WTC11 (cell line): ENCODE data around the gene METTL18. TPM values are rescaled to one million over a fixed set of nuclear protein-coding genes. Genes with fewer than 3 reads are reported as not detected.
A peak's percentile ranks its signal among the peaks of the same experiment; 100 is the strongest.

Experiments used
- ATAC-seq: fragments of 200-7000 bp; cut with Tn5 transposase; 2 replicates; pipeline ENCODE4 v1.10.0; 2021; ENCODE audit warnings: mild to moderate bottlenecking, moderate library complexity
- CTCF ChIA-PET: fragments of 300-600 bp; sonication (Branson Sonifier 250); formaldehyde crosslinking; loops from one replicate; lab custom pipeline; 2021; ENCODE audit warnings: antibody characterized with exemption; lab: Charles Lee
- POLR2A ChIA-PET: fragments of 350-600 bp; sonication (Branson Sonifier 250); formaldehyde crosslinking; loops from one replicate; lab custom pipeline; 2021; ENCODE audit warnings: antibody characterized with exemption; lab: Charles Lee
- DNase-seq: peaks from one replicate; pipeline ENCODE4 v3.0.0; 2021; ENCODE audit warnings: low spot score
- H3K27ac Mint-ChIP-seq: 2 replicates; pipeline ENCODE4 v1.8.0; 2021; ENCODE audit warnings: mixed read lengths
- H3K27me3 Mint-ChIP-seq: 2 replicates; pipeline ENCODE4 v1.8.0; 2021; ENCODE audit warnings: low read depth, mild to moderate bottlenecking, moderate library complexity, mixed read lengths
- H3K36me3 Mint-ChIP-seq: 2 replicates; pipeline ENCODE4 v1.8.0; 2021; ENCODE audit warnings: mixed read lengths
- H3K4me1 Mint-ChIP-seq: 2 replicates; pipeline ENCODE4 v1.8.0; 2022; ENCODE audit warnings: mixed read lengths
- H3K4me3 Mint-ChIP-seq: 2 replicates; pipeline ENCODE4 v1.8.0; 2021; ENCODE audit warnings: mild to moderate bottlenecking, moderate library complexity, mixed read lengths
- H3K9me3 Mint-ChIP-seq: 2 replicates; pipeline ENCODE4 v1.8.0; 2021; ENCODE audit warnings: mixed read lengths
- ATF1 ChIP-seq: sonication (generic); formaldehyde crosslinking; IDR thresholded peaks from 2 replicates; pipeline ENCODE4 v1.8.1; 2023; ENCODE audit warnings: mild to moderate bottlenecking, moderate library complexity, missing genetic modification reagents
- CREM ChIP-seq: sonication (generic); formaldehyde crosslinking; IDR thresholded peaks from 2 replicates; pipeline ENCODE4 v1.8.1; 2022; ENCODE audit warnings: mild to moderate bottlenecking, missing genetic modification reagents, moderate library complexity
- FOXP1 ChIP-seq: sonication (generic); formaldehyde crosslinking; IDR thresholded peaks from 2 replicates; pipeline ENCODE4 v1.8.0; 2022; ENCODE audit warnings: missing genetic modification reagents, mild to moderate bottlenecking, moderate library complexity, borderline replicate concordance
- HMGA2 ChIP-seq: fragments of 250-450 bp; sonication (Bioruptor Pico); IDR thresholded peaks from 2 replicates; pipeline ENCODE4 v1.4.0; 2021; ENCODE audit warnings: mild to moderate bottlenecking, moderate library complexity
- JUN ChIP-seq: sonication (generic); formaldehyde crosslinking; IDR thresholded peaks from 2 replicates; pipeline ENCODE4 v1.8.0; 2023; ENCODE audit warnings: mild to moderate bottlenecking, missing genetic modification reagents
- NFATC4 ChIP-seq: fragments of 250-450 bp; sonication (Bioruptor Pico); IDR thresholded peaks from 2 replicates; pipeline ENCODE4 v1.9.0; 2021; ENCODE audit warnings: mild to moderate bottlenecking
- NR1H2 ChIP-seq: sonication (generic); formaldehyde crosslinking; IDR thresholded peaks from 2 replicates; pipeline ENCODE4 v1.9.0; 2021; ENCODE audit warnings: mild to moderate bottlenecking, moderate library complexity, missing genetic modification reagents
- NR2C2 ChIP-seq: sonication (generic); formaldehyde crosslinking; IDR thresholded peaks from 2 replicates; pipeline ENCODE4 v1.8.0; 2022; ENCODE audit warnings: mild to moderate bottlenecking, missing genetic modification reagents
- TEAD1 ChIP-seq: sonication (generic); formaldehyde crosslinking; IDR thresholded peaks from 2 replicates; pipeline ENCODE4 v1.8.0; 2022; ENCODE audit warnings: mild to moderate bottlenecking, missing genetic modification reagents
- ZNF121 ChIP-seq: sonication (generic); formaldehyde crosslinking; IDR thresholded peaks from 2 replicates; pipeline ENCODE4 v1.8.0; 2023; ENCODE audit warnings: missing genetic modification reagents
- ZNF138 ChIP-seq: sonication (generic); formaldehyde crosslinking; conservative IDR thresholded peaks from 2 replicates; pipeline ENCODE4 v1.8.1; 2022; ENCODE audit warnings: mild to moderate bottlenecking, moderate library complexity, missing genetic modification reagents
- ZNF416 ChIP-seq: fragments of 250-450 bp; sonication (Bioruptor Pico); IDR thresholded peaks from 2 replicates; pipeline ENCODE4 v1.9.0; 2021; ENCODE audit warnings: mild to moderate bottlenecking, inconsistent platforms
- ZNF671 ChIP-seq: fragments of 250-450 bp; sonication (Bioruptor Pico); IDR thresholded peaks from 2 replicates; pipeline ENCODE4 v1.8.0; 2021; ENCODE audit warnings: mild to moderate bottlenecking
- total RNA-seq: library from RNA; stranded (reverse); gene quantifications from 3 replicates; pipeline ENCODE4 v1.2.3, GENCODE V29; 2021
- TF ChIP-seq, protein P1 (sequence below): sonication (generic); formaldehyde crosslinking; conservative IDR thresholded peaks from 2 replicates; pipeline ENCODE4 v1.8.1; 2023; ENCODE audit warnings: mild to moderate bottlenecking, low read depth, missing genetic modification reagents, moderate library complexity
- TF ChIP-seq, protein P2 (sequence below): fragments of 250-450 bp; sonication (Bioruptor Pico); IDR thresholded peaks from 2 replicates; pipeline ENCODE4 v1.9.0; 2021; ENCODE audit warnings: mild to moderate bottlenecking, borderline replicate concordance
- TF ChIP-seq, protein P3 (sequence below): sonication (generic); formaldehyde crosslinking; IDR thresholded peaks from 2 replicates; pipeline ENCODE4 v1.8.1; 2023; ENCODE audit warnings: mild to moderate bottlenecking, missing genetic modification reagents

METTL18 gene
- total RNA-seq, 1 experiment from 2014 or later, result 7.7 TPM

DNA sequence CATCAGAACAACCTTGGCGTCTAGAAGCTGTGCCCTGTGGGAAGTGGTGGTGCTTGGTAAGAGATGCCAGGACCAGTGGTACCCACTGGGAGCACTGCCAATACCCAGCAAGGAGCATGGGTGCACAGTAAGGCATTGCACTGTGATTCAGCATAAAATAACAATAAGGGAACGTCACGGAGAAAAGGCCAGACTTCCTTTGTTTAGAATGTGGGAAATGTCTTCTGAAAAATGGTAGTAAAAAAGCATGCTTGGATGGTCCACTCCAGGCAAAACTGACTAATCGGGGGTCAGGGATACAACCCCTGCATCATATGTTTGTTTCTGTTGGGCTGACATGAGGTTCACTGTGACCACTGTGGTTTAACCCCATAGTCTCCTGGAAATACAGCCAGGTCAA, 14.7 kb downstream of the METTL18 start:
- CTCF ChIA-PET, result no interaction called here
- TF ChIP-seq CREM (CRISPR knock-in tag) (no peak), HMGA2 (CRISPR knock-in tag) (no peak), ZNF138 (CRISPR knock-in tag) (no peak), NFATC4 (CRISPR knock-in tag) (no peak), TEAD1 (CRISPR knock-in tag) (no peak)
- TF ChIP-seq, protein P1, sequence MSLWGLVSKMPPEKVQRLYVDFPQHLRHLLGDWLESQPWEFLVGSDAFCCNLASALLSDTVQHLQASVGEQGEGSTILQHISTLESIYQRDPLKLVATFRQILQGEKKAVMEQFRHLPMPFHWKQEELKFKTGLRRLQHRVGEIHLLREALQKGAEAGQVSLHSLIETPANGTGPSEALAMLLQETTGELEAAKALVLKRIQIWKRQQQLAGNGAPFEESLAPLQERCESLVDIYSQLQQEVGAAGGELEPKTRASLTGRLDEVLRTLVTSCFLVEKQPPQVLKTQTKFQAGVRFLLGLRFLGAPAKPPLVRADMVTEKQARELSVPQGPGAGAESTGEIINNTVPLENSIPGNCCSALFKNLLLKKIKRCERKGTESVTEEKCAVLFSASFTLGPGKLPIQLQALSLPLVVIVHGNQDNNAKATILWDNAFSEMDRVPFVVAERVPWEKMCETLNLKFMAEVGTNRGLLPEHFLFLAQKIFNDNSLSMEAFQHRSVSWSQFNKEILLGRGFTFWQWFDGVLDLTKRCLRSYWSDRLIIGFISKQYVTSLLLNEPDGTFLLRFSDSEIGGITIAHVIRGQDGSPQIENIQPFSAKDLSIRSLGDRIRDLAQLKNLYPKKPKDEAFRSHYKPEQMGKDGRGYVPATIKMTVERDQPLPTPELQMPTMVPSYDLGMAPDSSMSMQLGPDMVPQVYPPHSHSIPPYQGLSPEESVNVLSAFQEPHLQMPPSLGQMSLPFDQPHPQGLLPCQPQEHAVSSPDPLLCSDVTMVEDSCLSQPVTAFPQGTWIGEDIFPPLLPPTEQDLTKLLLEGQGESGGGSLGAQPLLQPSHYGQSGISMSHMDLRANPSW, result no peak
- TF ChIP-seq, protein P2, sequence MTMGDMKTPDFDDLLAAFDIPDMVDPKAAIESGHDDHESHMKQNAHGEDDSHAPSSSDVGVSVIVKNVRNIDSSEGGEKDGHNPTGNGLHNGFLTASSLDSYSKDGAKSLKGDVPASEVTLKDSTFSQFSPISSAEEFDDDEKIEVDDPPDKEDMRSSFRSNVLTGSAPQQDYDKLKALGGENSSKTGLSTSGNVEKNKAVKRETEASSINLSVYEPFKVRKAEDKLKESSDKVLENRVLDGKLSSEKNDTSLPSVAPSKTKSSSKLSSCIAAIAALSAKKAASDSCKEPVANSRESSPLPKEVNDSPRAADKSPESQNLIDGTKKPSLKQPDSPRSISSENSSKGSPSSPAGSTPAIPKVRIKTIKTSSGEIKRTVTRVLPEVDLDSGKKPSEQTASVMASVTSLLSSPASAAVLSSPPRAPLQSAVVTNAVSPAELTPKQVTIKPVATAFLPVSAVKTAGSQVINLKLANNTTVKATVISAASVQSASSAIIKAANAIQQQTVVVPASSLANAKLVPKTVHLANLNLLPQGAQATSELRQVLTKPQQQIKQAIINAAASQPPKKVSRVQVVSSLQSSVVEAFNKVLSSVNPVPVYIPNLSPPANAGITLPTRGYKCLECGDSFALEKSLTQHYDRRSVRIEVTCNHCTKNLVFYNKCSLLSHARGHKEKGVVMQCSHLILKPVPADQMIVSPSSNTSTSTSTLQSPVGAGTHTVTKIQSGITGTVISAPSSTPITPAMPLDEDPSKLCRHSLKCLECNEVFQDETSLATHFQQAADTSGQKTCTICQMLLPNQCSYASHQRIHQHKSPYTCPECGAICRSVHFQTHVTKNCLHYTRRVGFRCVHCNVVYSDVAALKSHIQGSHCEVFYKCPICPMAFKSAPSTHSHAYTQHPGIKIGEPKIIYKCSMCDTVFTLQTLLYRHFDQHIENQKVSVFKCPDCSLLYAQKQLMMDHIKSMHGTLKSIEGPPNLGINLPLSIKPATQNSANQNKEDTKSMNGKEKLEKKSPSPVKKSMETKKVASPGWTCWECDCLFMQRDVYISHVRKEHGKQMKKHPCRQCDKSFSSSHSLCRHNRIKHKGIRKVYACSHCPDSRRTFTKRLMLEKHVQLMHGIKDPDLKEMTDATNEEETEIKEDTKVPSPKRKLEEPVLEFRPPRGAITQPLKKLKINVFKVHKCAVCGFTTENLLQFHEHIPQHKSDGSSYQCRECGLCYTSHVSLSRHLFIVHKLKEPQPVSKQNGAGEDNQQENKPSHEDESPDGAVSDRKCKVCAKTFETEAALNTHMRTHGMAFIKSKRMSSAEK (CRISPR knock-in tag), result no peak
- Mint-ChIP-seq H3K4me3 (no peak overlapping the region), H3K27ac (0 out of 2 replicates have a peak overlapping the region, but pooled peaks have one; percentile 10), H3K4me1 (peaks cover 39% of the 10 kb centered on the region), H3K27me3 (no peaks in the 10 kb centered on the region), H3K9me3 (peaks cover 15% of the 10 kb centered on the region), H3K36me3 (0 out of 2 replicates have a peak, but pooled peaks cover 2% of the 10 kb centered on the region)
- DNase-seq (no peak), ATAC-seq (no peak)
- POLR2A ChIA-PET, result no interaction called here

DNA sequence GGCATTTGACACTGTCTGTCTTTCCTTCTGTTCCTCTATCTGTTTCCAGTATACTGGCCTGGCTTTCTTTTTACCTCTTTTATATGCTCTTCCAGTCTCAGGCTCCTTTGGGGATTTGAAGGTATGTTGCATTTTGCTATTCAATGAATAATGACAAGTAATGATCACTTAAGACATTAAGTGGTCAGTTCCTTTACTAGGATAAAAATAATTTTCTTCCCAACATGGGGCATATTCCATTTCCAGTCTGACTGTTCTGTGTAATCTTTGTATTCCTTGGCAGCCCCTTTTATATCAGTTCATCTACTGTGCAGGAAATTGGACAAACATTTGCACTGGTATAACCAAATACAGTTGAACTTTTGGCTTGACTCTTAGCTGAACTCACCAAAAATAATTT, 15.6 kb downstream of the METTL18 start:
- TF ChIP-seq ZNF416 (CRISPR knock-in tag), result no peak
- TF ChIP-seq FOXP1 (CRISPR knock-in tag), result no peak
- TF ChIP-seq ZNF671 (CRISPR knock-in tag), result no peak
- no peak for TF ChIP-seq ZNF121 (CRISPR knock-in tag)
- no peak for TF ChIP-seq NR2C2 (CRISPR knock-in tag)
- TF ChIP-seq JUN (CRISPR knock-in tag), result no peak
- TF ChIP-seq, protein P3, sequence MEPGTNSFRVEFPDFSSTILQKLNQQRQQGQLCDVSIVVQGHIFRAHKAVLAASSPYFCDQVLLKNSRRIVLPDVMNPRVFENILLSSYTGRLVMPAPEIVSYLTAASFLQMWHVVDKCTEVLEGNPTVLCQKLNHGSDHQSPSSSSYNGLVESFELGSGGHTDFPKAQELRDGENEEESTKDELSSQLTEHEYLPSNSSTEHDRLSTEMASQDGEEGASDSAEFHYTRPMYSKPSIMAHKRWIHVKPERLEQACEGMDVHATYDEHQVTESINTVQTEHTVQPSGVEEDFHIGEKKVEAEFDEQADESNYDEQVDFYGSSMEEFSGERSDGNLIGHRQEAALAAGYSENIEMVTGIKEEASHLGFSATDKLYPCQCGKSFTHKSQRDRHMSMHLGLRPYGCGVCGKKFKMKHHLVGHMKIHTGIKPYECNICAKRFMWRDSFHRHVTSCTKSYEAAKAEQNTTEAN (CRISPR knock-in tag), result no peak
- no peak for TF ChIP-seq ATF1 (CRISPR knock-in tag)
- Mint-ChIP-seq H3K36me3 (0 out of 2 replicates have a peak, but pooled peaks cover 2% of the 10 kb centered on the region), H3K27me3 (no peaks in the 10 kb centered on the region), H3K9me3 (peaks cover 7% of the 10 kb centered on the region), H3K4me1 (peaks cover 39% of the 10 kb centered on the region), H3K27ac (no peak overlapping the region), H3K4me3 (no peak overlapping the region)
- ATAC-seq (no peak), DNase-seq (no peak)
- ChIA-PET CTCF (no interaction called here), POLR2A (no interaction called here)

DNA sequence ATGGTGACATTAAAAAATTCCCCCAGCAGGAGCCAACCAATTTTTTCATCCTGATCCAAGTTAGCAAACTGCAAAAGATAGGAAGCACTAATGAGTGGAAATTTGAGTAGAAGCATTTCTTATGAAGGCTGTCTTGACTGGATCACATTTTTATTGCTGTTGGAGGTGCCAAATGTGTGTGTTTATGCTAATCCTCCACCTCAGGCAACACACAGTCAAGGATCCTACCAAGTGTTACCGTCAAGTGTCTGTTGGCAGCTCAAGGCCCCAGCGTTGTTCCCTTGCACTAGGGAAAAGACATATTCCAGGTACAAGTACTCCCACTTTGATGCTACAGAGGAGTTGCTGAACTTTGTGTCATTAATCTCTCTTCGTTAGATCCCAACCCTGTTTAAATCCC, 18.3 kb downstream of the METTL18 start:
- ATAC-seq, result no peak
- Mint-ChIP-seq H3K9me3 (no peaks in the 10 kb centered on the region), H3K4me1 (peaks cover 26% of the 10 kb centered on the region), H3K27me3 (no peaks in the 10 kb centered on the region), H3K4me3 (no peak overlapping the region), H3K36me3 (no peaks in the 10 kb centered on the region), H3K27ac (no peak overlapping the region)
- no peak for DNase-seq
- POLR2A ChIA-PET, result no interaction called here
- CTCF ChIA-PET, result interaction anchor here (1.0 kb wide), 1 partner anchor 64 kb away, joined by 3 read pairs; no protein-coding TSS in a partner anchor
- no peak for TF ChIP-seq NR1H2
